GM19468 (cell line): ENCODE measurements around the gene JADE1.

Experiments
- ATAC-seq: cut with Tn5 transposase; IDR thresholded peaks from one replicate; pipeline ENCODE4 v1.9.1; 2021; ENCODE audit warnings: mild to moderate bottlenecking, moderate library complexity, moderate number of reproducible peaks; ENCODE audit not compliant: unreplicated experiment; ENCODE audit errors: extremely low read depth

The JADE1 gene

DNA sequence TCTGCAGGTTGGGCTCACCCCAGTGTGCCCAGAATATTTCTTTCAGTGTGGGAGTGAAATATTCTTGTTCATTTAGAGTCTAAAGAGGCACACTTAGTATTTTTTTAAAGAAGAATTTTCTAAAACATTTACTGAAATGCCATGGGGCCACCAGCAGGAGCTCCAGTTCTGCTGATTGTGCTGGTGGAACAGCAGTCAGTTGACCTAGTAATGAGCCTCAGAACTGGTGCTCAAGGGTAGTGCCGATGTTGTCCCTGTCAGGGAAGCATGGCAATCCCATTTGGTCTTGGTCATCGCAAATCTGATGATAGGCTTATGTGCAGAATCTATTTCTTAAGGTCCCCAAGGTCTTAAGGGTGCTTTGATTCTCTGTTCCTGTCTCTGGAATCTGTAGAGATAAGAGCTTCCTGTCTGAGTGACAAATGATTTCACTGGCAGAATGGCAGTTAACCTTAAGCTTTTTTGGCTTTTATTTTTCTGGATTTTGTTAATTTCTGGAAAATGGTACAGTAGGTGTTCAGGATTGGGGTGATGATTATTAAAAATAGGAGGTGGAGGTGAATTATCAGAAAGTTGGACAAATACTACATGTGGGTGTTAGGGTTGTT lies 31.3 kb downstream of the JADE1 start:
- no peak for ATAC-seq

DNA sequence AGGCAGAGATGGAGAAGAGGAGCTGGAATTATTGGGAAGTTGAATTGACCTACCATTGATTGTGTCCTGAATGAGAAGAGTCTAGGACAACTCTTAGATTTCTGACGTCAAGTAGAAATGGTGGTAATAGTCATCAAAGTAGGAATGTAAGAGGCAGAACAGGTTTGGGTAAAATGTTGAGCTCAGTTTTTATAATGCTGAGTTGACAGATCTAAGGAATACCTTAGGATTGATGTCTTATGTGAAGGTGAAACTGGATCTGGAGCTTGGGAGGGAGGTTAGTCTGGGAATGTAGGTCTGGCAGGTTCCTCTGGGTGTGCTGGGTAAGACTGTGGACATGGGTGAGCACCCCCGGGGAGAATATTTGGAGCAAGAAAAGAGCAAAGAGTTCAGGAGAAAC lies 31.9 kb downstream of the JADE1 start:
- ATAC-seq = no peak

DNA sequence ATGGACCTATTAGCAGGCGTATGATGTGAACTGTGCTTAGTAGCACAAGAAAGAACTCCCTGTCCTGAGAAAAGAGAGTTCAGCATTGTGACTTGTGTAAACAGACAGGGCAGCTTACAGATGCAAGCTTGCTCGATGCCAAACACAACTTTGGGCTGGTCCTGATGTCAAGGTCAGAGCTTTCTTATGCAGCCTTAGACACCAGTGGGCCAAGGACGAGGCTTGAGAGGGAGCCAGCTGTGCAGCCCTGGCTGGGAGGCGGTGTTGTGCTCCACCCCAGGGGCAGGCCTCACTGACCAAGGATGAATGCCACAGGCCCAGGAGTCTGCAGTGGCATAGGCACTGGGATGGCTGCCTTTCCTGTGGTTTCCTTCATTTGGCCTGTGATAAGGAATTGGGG lies 35.4 kb downstream of the JADE1 start:
- ATAC-seq = no peak

DNA sequence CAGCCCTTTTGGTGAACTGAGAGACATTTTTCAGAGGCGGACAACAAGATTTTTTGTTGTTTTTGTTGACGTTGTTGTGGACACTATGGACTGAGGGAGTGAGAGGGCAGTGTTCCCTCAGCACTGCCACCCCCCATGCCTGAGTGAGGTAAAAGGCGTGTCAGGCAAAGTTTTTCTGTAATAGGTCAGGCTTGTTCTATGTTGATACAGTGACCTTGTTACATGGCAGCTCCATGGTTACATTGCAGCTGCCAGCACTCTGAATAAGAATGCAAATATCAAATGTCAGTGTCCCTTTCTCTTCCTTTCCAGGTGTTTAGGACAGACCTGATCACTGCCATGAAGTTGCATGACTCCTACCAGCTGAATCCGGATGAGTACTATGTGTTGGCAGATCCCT lies 36.6 kb downstream of the JADE1 start:
- ATAC-seq = no peak

DNA sequence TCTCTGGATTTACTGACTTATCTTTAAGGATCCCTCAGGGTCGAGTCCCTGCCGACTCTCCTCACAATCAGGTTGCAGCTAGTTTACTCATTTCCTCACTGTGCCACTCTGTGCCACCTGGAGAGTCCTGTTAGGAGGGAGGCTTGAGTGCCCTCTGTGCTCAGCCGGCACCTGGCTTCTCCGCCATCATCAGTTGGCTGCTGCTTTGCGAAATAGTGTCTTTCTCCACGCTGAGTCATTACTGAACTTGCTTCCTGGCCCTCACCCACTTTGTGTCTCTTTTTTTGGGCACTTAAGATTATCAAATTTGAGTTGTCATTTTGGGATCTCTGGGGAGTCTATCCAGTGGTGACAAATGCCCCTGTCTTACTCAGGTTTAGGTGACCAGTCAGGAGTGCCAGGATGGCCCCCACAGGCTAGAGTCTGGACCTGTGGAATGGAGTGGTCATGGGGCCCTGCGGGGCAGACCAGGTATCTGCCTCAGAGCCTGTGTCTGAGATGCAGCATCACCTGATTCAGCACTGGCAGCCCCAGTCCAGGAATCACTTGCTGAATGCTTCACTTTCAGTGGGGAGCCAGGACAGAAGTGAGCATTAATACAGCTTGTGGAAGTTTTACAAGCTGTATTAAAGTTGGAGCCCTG lies 37.7 kb downstream of the JADE1 start:
- no peak for ATAC-seq

DNA sequence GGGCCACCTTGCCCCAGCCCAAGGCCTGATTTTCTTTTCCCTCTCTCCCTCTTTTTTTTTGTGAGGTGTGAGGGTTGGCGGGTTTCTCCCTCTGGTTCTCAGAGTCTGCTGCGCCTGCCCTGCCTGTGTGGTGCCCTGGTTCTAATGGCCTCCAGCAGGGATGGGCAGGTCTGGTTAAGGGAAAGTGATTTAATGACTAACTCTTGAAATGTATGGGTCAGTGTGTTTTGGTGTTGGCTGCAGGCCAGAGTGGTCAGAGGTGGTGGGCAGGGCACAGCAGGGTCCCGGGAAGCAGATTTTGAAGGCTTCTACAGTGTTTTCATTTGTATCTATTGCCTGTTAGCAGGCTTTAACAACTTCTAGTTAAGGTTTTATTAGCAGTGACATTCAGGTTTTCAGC lies 39.0 kb downstream of the JADE1 start:
- ATAC-seq = no peak

DNA sequence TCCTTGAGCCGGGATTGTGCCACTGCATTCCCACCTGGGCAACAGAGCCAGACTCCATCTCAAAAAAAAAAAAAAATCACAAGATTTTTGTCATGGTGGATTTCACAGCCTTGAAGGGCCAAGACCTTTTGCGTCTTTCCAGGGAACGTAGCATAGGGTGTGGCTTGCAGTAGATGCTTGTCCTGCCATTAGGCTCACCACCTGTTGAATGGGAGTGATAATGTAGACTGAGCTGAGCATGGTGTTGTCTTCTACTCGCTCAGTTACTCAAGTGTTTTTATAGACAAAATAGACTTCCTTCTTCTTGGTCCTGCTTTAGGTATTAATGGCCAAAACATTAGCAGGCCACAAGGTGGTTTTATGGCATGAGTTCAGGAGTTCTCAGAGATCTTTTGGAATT lies 40.8 kb downstream of the JADE1 start:
- ATAC-seq = no peak

DNA sequence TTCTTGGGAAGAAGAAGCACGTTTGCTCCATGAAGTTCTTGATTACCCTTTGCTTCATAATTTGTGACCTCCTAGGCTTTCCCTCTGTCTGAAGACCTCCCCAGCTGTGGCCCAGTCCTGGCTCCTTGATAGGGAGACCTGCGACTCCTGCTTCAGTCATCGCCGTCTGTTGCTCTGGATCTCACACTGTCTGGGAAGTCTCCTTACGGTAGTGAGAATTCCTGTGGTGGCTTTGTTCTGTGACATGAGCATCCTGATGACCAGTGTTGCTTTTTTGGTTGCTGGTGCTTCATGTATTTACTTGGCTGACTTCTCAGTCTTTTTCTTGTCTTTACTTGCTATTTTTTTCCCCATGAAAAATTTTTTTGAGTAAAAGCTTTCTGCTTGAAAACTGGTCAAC lies 44.2 kb downstream of the JADE1 start:
- no peak for ATAC-seq

DNA sequence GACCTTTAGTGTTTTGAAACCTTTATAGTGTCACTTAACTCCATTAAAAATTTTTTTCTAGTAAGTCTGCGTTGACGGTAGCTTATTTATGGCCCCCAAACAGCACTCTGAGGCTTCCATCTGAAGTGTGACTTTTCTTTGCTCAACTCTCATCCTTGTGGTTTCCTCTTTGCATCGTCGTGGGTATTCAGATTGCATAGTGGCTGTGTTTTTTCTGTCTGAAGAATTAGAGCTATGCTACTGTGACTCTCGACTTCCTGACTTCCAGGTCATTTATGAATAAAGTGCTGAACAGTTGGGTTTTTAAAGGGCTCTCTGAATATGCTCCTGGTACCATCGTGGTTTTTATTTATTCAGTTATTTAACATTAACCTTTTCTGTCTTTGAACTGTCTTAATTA lies 44.9 kb downstream of the JADE1 start:
- ATAC-seq = peak; percentile 38

DNA sequence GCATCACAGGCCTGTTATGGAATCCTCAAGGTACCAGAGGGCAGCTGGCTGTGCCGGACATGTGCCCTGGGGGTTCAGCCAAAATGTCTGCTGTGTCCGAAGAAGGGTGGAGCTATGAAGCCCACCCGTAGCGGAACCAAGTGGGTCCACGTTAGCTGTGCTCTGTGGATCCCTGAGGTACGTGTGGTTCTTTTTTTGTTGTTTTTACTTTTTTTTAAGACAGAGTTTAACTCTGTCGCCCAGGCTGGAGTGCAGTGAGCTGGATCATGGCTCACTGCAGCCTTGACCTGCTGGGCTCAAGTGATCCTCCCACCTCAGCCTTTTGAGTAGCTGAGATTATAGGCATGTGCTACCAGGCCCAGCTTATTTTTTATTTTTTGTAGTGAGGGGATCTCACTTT lies 46.1 kb downstream of the JADE1 start:
- no peak for ATAC-seq

DNA sequence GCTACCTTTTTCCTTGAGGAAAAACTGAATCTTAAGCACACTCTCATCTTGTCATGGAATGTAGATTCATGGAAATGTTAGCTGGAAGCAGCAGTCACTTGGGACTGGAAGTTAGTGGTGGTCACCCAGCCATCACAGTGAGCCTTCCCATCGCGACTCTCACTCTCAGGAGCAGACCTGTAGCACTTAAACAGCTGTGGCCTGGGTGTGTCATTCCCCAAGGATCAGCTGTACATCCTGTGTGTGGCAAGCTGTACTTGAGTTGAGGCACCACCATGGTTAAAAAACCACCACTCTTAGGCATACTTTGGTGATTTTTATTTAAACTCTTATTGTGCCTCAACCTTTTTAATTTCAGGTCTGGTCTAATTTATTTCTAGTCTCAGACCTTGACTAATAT lies 46.7 kb downstream of the JADE1 start:
- no peak for ATAC-seq

DNA sequence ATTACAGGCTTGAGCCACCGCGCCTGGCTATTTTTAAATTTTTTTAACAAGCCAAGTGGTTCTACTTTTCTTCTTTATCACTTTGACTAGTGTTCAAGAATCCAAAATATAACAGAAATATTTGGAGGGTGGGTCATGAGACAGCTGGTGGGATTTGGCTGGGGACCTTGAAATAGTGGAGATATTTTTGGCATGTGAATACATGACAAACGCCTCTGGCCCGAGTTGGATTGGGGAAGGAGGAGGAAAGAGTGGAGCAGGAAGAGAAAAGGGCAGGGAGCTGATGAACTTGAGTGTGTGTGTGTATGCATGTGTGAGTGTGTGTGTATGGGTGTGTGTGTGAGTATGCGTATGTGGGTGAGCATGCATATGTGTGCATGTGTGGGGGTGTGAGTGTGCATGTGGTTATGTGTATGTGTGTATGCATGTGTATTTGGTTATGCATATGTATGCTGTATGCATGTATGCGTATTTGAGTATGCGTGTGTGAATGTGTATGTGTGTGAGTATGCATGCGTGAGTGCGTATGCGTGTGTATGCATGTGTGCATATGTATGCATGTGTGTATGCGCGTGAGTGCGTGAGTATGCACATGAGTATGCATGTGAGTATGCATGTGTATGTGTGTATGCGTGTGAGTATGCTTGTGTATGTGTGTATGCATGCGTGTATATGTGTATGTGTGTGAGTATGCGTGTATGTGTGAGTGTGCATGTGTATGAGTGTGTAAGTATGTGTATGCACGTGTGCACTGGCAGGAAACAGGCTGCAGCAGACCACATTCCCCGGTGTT lies 49.6 kb downstream of the JADE1 start:
- no peak for ATAC-seq

DNA sequence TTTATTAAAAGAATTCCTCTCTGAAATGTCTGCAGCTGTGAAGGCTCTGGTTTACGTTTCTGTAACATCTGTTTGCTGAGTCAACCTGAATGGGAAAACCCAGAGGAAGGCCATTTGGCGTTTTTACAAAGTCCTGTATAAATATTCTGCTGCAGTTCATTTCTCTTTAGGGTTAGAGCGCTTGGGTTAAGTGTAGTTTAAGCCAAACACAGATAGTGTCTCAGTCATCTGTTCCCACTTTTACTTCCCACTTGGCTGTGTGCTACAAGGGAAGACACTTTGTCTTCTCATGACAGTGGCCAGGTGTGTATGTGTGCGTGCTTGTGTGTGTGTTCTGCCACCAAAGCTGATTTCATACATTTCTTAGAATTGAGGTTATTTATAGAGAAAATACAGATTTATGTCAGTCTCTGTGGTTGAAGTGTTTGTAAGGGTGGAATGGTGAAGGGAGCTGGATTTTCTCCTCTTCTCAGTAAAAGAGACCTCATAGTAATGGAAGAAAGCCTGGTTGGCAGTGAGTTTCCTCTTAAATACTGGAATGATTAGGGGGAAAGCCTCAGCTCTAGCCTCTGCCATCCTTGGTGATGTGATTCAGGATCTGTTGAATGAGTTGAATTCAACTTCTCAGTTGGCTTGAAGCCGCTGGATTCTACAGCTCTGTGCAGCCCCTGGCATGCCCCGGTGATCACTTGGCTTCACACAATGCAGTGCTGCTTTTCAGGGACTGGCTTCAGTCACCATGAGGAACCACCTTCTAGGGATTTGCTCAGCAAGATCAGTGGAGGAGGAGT lies 50.6 kb downstream of the JADE1 start:
- no peak for ATAC-seq

DNA sequence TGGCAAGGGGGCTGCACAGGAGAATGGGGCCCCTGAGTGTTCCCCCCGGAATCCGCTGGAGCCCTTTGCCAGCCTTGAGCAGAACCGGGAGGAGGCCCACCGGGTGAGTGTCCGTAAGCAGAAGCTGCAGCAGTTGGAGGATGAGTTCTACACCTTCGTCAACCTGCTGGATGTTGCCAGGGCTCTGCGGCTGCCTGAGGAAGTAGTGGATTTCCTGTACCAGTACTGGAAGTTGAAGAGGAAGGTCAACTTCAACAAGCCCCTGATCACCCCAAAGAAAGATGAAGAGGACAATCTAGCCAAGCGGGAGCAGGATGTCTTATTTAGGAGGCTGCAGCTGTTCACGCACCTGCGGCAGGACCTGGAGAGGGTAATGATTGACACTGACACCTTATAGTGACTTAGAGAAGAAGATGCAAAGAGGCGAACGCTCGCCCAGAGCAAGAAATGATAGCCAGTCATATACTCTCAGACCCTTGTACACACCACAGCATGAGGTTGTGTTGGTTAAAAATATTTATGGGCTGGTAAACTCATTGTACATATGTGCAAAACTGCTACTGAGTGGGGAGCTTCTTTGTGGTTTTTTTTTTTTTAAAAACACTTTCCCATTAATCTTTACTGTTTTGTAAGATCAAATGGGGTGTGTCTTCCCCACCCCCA lies 52.5 kb downstream of the JADE1 start:
- no peak for ATAC-seq

DNA sequence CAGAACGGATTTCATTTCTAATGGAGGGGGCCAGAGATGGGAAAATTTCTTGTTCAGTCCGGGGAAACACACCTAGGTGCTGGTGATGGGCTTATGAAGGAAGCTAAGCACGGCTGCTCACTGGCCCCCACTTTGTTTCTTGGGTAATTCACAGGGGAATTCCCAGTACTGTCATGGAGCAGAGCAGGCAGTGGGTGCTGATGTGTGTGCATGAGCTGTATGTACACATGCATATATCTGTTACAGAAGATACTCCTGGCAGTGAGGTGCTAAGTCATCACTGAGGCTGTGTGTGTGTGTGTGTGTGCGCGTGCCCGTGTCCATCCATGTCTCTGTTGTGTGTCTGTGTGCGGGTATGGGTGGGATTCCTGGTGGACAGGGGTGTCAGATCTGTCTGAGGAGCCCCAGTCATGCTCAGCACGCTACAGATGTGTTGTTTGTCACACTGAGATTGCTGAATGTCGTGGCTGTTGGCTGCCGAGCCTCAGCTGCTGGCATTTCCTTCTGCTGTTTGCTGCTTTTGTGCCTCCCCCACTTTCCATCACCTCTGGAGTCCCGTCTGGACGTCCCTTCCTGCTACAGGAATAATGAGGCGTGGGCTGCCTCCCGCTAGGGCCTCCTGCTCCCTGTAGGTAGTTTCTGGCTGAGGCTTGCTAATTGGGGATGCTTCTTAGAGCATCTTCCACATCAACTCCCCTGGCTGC lies 53.3 kb downstream of the JADE1 start:
- ATAC-seq = no peak

DNA sequence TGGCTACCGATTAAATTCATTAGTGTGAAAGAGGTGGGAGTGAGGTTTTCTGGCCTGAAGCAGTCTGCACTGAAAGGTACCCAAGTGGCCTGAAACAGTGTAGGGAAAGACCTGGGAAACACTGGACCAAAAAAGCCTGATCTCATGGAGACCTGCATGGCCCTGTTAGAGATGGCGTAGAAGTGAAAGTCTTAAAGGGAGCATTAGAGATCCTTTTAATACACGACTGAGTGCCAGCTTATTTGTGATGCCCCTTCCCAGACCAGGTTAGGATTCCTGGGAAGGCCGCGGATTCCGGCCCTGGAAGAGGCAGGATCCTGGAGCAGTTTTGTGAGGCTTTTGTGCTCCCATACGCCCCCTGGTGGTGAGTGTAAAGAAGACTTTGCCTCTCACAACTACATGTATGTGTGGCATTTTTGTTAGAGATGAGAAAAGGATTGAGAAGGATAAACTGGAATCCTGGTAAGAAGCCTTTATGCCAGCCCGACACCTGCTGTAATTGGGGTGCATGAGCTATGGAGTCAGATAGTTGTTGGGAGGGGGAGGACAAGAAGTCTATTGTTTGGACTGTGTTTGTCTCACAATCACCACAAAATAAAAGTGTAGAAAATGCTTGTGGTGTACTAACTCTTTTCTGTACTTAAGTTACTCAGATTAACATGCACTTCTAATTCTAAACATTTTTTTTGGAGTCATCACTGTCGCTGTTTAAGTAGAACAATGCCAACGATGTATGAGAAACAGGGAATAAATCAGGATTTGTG lies 54.0 kb downstream of the JADE1 start:
- ATAC-seq = no peak

DNA sequence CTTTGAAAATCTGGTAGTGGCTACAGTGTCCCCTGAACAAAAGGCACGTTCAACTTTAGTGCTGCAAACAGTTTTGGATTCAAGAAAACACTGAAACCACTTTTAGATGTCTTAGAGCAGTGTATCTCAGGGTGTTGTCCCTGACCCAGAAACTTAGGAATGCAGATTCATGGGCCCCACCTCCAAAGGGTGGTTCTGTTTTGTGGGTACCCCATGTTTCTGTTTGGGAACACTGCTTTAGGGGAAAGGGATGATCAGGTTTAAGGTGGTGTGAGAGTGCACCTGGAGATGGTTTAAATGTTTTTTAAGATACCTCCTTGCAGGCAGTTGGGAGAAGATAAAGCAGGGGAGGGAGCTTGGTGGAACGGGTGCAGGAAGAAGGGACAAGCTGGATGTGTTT lies 55.6 kb downstream of the JADE1 start:
- no peak for ATAC-seq

DNA sequence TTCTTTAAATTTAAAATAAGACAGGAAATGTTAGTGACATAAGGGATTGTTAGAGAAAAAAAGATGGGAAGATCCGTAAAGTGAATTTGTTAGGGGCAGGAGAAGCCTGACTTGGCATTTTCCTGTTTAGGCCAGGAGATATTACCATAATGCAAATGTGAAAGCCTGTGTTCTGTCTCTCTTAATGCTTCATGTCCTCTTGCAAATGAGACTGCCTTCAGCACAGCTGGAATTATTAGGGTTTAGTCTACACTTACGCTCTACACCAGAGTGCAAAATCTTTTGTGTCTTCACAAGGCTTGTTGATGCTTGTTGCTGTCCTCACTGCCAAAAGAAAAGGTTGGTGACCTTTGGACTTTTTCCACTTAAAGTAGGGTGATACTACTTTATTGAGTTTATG lies 56.8 kb downstream of the JADE1 start:
- ATAC-seq = no peak

DNA sequence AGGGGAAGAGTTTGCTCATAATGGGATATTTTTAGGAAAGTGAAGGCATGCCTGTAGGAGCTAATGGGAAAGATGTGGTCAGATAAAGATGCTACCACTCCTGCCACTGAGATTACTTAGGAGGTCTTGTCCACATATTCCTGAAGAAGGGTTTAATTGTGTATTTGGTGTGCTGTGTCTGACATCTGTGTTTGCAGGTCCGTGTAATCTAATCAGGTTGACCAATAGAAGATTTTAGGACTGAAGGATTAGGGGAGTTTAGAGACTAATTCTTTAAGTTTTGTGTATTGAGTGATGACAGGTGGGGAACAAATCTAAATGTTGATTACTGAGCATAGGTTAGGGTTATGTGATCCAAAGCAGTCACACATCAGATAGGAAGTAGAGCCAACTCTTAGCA lies 57.2 kb downstream of the JADE1 start:
- no peak for ATAC-seq
